WTC11 (cell line): ENCODE results near the gene PXK. TPM values are rescaled to one million over a fixed set of nuclear protein-coding genes. Genes with fewer than 3 reads are reported as not detected.

Experiments
- ATF1 ChIP-seq: sonication (generic); formaldehyde crosslinking; IDR thresholded peaks from 2 replicates; pipeline ENCODE4 v1.8.1; 2023; ENCODE audit warnings: mild to moderate bottlenecking, moderate library complexity, missing genetic modification reagents
- ELF4 ChIP-seq: sonication (generic); formaldehyde crosslinking; IDR thresholded peaks from 2 replicates; pipeline ENCODE4 v1.8.1; 2022; ENCODE audit warnings: low read depth, mild to moderate bottlenecking, moderate library complexity, missing genetic modification reagents
- ETV6 ChIP-seq: sonication (generic); formaldehyde crosslinking; IDR thresholded peaks from 2 replicates; pipeline ENCODE4 v1.8.1; 2022; ENCODE audit warnings: mild to moderate bottlenecking, missing genetic modification reagents
- FOXK1 ChIP-seq: sonication (generic); formaldehyde crosslinking; IDR thresholded peaks from 2 replicates; pipeline ENCODE4 v1.8.0; 2022; ENCODE audit warnings: mild to moderate bottlenecking, moderate library complexity, missing genetic modification reagents
- GABPB1 ChIP-seq: sonication (generic); formaldehyde crosslinking; IDR thresholded peaks from 2 replicates; pipeline ENCODE4 v1.8.1; 2023; ENCODE audit warnings: mild to moderate bottlenecking, missing genetic modification reagents
- JUN ChIP-seq: sonication (generic); formaldehyde crosslinking; IDR thresholded peaks from 2 replicates; pipeline ENCODE4 v1.8.0; 2023; ENCODE audit warnings: mild to moderate bottlenecking, missing genetic modification reagents
- KAT7 ChIP-seq: sonication (generic); formaldehyde crosslinking; IDR thresholded peaks from 2 replicates; pipeline ENCODE4 v1.8.1; 2023; ENCODE audit warnings: missing genetic modification reagents, mild to moderate bottlenecking, borderline replicate concordance
- RELA ChIP-seq: sonication (generic); formaldehyde crosslinking; IDR thresholded peaks from 2 replicates; pipeline ENCODE4 v1.8.1; 2022; ENCODE audit warnings: missing genetic modification reagents, mild to moderate bottlenecking, borderline replicate concordance
- ZBTB21 ChIP-seq: sonication (generic); formaldehyde crosslinking; IDR thresholded peaks from 2 replicates; pipeline ENCODE4 v1.8.1; 2023; ENCODE audit warnings: mild to moderate bottlenecking, missing genetic modification reagents, borderline replicate concordance
- ZNF138 ChIP-seq: sonication (generic); formaldehyde crosslinking; conservative IDR thresholded peaks from 2 replicates; pipeline ENCODE4 v1.8.1; 2022; ENCODE audit warnings: mild to moderate bottlenecking, moderate library complexity, missing genetic modification reagents
- ZNF263 ChIP-seq: sonication (generic); formaldehyde crosslinking; IDR thresholded peaks from 2 replicates; pipeline ENCODE4 v1.8.1; 2022; ENCODE audit warnings: low read depth, mild to moderate bottlenecking, moderate library complexity, missing genetic modification reagents
- total RNA-seq: library from RNA; stranded (reverse); gene quantifications from 3 replicates; pipeline ENCODE4 v1.2.3, GENCODE V29; 2021
- TF ChIP-seq, protein P1 (sequence below): fragments of 200-600 bp; IDR thresholded peaks from 2 replicates; pipeline ENCODE4 v1.8.0; 2022; ENCODE audit warnings: antibody characterized with exemption
- TF ChIP-seq, protein P2 (sequence below): sonication (generic); formaldehyde crosslinking; IDR thresholded peaks from 2 replicates; pipeline ENCODE4 v1.8.1; 2022; ENCODE audit warnings: mild to moderate bottlenecking, moderate library complexity, missing genetic modification reagents
- TF ChIP-seq, protein P3 (sequence below): sonication (generic); formaldehyde crosslinking; IDR thresholded peaks from 2 replicates; pipeline ENCODE4 v1.8.1; 2023; ENCODE audit warnings: mild to moderate bottlenecking, missing genetic modification reagents
- TF ChIP-seq, protein P4 (sequence below): sonication (generic); formaldehyde crosslinking; IDR thresholded peaks from 2 replicates; pipeline ENCODE4 v1.8.1; 2022; ENCODE audit warnings: low read depth, mild to moderate bottlenecking, moderate library complexity, missing genetic modification reagents, borderline replicate concordance
- TF ChIP-seq, protein P5 (sequence below): sonication (generic); formaldehyde crosslinking; conservative IDR thresholded peaks from 2 replicates; pipeline ENCODE4 v1.8.1; 2023; ENCODE audit warnings: mild to moderate bottlenecking, low read depth, missing genetic modification reagents, moderate library complexity
- TF ChIP-seq, protein P6 (sequence below): sonication (generic); formaldehyde crosslinking; IDR thresholded peaks from 2 replicates; pipeline ENCODE4 v1.8.0; 2023; ENCODE audit warnings: missing genetic modification reagents, mild to moderate bottlenecking, borderline replicate concordance
- TF ChIP-seq, protein P7 (sequence below): sonication (generic); formaldehyde crosslinking; IDR thresholded peaks from 2 replicates; pipeline ENCODE4 v1.8.1; 2023; ENCODE audit warnings: mild to moderate bottlenecking, missing genetic modification reagents, borderline replicate concordance
- TF ChIP-seq, protein P8 (sequence below): sonication (generic); formaldehyde crosslinking; IDR thresholded peaks from 2 replicates; pipeline ENCODE4 v1.8.0; 2022; ENCODE audit warnings: mild to moderate bottlenecking, missing genetic modification reagents

The PXK gene
- total RNA-seq, 1 experiment from 2014 or later, result 9.4 TPM

DNA sequence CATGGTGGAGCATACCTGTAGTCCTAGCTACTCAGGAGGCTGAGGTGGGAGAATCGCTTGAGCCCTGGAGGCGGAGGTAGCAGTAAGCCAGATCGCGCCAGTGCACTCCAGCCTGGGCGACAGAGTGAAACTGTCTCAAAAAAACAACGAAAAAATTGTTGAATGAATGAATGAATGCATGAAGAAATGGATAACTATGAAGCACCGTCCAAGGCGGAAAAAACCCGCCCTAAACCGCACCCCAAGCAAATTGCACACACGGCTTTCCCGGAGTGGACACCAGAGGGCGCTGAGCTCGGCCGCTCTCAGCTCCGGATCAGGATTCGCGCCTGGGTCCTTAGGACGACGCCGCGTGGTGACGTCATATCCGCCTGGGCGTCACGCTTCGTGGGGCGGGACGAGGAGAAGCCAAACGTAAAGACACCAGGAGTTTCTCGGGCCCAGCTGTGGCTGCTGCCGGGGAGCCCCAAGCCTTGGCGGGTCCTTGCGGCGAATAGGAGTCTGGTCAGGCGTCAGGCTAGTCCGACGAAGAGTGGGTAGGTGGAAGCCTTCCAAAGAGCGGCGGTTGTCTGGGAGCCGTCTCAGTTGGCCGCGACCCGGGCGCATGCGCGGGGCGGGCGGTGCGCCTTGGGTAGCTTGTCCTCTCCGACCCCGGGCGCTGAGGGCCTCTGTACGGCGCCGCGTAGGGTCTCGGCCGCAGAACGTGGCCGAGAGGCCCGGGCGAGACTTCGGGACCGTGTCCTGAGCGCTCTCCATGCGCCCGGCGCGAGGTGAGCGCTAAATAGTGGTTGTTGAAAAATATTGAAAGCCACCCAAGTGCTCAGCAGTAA is 26.6 kb upstream of the PXK start, which contains the start of the genes HTD2 and RPP14 (continued):
- TF ChIP-seq, protein P1, sequence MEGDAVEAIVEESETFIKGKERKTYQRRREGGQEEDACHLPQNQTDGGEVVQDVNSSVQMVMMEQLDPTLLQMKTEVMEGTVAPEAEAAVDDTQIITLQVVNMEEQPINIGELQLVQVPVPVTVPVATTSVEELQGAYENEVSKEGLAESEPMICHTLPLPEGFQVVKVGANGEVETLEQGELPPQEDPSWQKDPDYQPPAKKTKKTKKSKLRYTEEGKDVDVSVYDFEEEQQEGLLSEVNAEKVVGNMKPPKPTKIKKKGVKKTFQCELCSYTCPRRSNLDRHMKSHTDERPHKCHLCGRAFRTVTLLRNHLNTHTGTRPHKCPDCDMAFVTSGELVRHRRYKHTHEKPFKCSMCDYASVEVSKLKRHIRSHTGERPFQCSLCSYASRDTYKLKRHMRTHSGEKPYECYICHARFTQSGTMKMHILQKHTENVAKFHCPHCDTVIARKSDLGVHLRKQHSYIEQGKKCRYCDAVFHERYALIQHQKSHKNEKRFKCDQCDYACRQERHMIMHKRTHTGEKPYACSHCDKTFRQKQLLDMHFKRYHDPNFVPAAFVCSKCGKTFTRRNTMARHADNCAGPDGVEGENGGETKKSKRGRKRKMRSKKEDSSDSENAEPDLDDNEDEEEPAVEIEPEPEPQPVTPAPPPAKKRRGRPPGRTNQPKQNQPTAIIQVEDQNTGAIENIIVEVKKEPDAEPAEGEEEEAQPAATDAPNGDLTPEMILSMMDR, result peak; percentile 83
- TF ChIP-seq ELF4, result no peak
- TF ChIP-seq FOXK1, result peak; percentile 90
- TF ChIP-seq, protein P2, sequence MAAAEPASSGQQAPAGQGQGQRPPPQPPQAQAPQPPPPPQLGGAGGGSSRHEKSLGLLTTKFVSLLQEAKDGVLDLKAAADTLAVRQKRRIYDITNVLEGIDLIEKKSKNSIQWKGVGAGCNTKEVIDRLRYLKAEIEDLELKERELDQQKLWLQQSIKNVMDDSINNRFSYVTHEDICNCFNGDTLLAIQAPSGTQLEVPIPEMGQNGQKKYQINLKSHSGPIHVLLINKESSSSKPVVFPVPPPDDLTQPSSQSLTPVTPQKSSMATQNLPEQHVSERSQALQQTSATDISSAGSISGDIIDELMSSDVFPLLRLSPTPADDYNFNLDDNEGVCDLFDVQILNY (CRISPR knock-in tag), result peak; percentile 90
- TF ChIP-seq, protein P3, sequence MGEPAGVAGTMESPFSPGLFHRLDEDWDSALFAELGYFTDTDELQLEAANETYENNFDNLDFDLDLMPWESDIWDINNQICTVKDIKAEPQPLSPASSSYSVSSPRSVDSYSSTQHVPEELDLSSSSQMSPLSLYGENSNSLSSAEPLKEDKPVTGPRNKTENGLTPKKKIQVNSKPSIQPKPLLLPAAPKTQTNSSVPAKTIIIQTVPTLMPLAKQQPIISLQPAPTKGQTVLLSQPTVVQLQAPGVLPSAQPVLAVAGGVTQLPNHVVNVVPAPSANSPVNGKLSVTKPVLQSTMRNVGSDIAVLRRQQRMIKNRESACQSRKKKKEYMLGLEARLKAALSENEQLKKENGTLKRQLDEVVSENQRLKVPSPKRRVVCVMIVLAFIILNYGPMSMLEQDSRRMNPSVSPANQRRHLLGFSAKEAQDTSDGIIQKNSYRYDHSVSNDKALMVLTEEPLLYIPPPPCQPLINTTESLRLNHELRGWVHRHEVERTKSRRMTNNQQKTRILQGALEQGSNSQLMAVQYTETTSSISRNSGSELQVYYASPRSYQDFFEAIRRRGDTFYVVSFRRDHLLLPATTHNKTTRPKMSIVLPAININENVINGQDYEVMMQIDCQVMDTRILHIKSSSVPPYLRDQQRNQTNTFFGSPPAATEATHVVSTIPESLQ (CRISPR knock-in tag), result no peak
- TF ChIP-seq KAT7 (CRISPR knock-in tag), result no peak
- TF ChIP-seq ATF1 (CRISPR knock-in tag), result no peak; the same call in 1 of the 2 replicates
- TF ChIP-seq ZBTB21 (CRISPR knock-in tag), result no peak
- TF ChIP-seq JUN, result peak; percentile 77; the same call in 1 of the 2 replicates
- TF ChIP-seq, protein P4, sequence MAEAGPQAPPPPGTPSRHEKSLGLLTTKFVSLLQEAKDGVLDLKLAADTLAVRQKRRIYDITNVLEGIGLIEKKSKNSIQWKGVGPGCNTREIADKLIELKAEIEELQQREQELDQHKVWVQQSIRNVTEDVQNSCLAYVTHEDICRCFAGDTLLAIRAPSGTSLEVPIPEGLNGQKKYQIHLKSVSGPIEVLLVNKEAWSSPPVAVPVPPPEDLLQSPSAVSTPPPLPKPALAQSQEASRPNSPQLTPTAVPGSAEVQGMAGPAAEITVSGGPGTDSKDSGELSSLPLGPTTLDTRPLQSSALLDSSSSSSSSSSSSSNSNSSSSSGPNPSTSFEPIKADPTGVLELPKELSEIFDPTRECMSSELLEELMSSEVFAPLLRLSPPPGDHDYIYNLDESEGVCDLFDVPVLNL (CRISPR knock-in tag), result peak; percentile 67; the same call in 1 of the 2 replicates
- TF ChIP-seq, protein P5, sequence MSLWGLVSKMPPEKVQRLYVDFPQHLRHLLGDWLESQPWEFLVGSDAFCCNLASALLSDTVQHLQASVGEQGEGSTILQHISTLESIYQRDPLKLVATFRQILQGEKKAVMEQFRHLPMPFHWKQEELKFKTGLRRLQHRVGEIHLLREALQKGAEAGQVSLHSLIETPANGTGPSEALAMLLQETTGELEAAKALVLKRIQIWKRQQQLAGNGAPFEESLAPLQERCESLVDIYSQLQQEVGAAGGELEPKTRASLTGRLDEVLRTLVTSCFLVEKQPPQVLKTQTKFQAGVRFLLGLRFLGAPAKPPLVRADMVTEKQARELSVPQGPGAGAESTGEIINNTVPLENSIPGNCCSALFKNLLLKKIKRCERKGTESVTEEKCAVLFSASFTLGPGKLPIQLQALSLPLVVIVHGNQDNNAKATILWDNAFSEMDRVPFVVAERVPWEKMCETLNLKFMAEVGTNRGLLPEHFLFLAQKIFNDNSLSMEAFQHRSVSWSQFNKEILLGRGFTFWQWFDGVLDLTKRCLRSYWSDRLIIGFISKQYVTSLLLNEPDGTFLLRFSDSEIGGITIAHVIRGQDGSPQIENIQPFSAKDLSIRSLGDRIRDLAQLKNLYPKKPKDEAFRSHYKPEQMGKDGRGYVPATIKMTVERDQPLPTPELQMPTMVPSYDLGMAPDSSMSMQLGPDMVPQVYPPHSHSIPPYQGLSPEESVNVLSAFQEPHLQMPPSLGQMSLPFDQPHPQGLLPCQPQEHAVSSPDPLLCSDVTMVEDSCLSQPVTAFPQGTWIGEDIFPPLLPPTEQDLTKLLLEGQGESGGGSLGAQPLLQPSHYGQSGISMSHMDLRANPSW (CRISPR knock-in tag), result no peak
- TF ChIP-seq, protein P6, sequence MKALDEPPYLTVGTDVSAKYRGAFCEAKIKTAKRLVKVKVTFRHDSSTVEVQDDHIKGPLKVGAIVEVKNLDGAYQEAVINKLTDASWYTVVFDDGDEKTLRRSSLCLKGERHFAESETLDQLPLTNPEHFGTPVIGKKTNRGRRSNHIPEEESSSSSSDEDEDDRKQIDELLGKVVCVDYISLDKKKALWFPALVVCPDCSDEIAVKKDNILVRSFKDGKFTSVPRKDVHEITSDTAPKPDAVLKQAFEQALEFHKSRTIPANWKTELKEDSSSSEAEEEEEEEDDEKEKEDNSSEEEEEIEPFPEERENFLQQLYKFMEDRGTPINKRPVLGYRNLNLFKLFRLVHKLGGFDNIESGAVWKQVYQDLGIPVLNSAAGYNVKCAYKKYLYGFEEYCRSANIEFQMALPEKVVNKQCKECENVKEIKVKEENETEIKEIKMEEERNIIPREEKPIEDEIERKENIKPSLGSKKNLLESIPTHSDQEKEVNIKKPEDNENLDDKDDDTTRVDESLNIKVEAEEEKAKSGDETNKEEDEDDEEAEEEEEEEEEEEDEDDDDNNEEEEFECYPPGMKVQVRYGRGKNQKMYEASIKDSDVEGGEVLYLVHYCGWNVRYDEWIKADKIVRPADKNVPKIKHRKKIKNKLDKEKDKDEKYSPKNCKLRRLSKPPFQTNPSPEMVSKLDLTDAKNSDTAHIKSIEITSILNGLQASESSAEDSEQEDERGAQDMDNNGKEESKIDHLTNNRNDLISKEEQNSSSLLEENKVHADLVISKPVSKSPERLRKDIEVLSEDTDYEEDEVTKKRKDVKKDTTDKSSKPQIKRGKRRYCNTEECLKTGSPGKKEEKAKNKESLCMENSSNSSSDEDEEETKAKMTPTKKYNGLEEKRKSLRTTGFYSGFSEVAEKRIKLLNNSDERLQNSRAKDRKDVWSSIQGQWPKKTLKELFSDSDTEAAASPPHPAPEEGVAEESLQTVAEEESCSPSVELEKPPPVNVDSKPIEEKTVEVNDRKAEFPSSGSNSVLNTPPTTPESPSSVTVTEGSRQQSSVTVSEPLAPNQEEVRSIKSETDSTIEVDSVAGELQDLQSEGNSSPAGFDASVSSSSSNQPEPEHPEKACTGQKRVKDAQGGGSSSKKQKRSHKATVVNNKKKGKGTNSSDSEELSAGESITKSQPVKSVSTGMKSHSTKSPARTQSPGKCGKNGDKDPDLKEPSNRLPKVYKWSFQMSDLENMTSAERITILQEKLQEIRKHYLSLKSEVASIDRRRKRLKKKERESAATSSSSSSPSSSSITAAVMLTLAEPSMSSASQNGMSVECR (CRISPR knock-in tag), result peak; percentile 87
- TF ChIP-seq ETV6 (CRISPR knock-in tag), result peak; percentile 94
- TF ChIP-seq RELA (CRISPR knock-in tag), result no peak
- peak; percentile 94 for TF ChIP-seq GABPB1 (CRISPR knock-in tag)
- no peak for TF ChIP-seq ZNF138
- TF ChIP-seq, protein P7, sequence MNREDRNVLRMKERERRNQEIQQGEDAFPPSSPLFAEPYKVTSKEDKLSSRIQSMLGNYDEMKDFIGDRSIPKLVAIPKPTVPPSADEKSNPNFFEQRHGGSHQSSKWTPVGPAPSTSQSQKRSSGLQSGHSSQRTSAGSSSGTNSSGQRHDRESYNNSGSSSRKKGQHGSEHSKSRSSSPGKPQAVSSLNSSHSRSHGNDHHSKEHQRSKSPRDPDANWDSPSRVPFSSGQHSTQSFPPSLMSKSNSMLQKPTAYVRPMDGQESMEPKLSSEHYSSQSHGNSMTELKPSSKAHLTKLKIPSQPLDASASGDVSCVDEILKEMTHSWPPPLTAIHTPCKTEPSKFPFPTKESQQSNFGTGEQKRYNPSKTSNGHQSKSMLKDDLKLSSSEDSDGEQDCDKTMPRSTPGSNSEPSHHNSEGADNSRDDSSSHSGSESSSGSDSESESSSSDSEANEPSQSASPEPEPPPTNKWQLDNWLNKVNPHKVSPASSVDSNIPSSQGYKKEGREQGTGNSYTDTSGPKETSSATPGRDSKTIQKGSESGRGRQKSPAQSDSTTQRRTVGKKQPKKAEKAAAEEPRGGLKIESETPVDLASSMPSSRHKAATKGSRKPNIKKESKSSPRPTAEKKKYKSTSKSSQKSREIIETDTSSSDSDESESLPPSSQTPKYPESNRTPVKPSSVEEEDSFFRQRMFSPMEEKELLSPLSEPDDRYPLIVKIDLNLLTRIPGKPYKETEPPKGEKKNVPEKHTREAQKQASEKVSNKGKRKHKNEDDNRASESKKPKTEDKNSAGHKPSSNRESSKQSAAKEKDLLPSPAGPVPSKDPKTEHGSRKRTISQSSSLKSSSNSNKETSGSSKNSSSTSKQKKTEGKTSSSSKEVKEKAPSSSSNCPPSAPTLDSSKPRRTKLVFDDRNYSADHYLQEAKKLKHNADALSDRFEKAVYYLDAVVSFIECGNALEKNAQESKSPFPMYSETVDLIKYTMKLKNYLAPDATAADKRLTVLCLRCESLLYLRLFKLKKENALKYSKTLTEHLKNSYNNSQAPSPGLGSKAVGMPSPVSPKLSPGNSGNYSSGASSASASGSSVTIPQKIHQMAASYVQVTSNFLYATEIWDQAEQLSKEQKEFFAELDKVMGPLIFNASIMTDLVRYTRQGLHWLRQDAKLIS (CRISPR knock-in tag), result no peak
- TF ChIP-seq, protein P8, sequence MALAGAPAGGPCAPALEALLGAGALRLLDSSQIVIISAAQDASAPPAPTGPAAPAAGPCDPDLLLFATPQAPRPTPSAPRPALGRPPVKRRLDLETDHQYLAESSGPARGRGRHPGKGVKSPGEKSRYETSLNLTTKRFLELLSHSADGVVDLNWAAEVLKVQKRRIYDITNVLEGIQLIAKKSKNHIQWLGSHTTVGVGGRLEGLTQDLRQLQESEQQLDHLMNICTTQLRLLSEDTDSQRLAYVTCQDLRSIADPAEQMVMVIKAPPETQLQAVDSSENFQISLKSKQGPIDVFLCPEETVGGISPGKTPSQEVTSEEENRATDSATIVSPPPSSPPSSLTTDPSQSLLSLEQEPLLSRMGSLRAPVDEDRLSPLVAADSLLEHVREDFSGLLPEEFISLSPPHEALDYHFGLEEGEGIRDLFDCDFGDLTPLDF (CRISPR knock-in tag), result no peak
- no peak for TF ChIP-seq ZNF263 (CRISPR knock-in tag)
